IPS-18c (cell line): Measurements from ENCODE around the gene DDX3X.
"Not testable (repeated sequence)": the region's sequence is repeated elsewhere in the genome, so short reads cannot be mapped to it uniquely, and the experiment has no call there.

ENCODE experiments used
- H3K4me3 ChIP-seq: 2 replicates; pipeline ENCODE4 v1.7.0; 2013; ENCODE audit warnings: low read depth, mild to moderate bottlenecking, low read length, moderate library complexity; ENCODE audit not compliant: insufficient read depth
- H3K9me3 ChIP-seq: one replicate; pipeline ENCODE4 v1.6.1; 2013; ENCODE audit warnings: mild to moderate bottlenecking, low read length, moderate library complexity; ENCODE audit not compliant: control insufficient read depth, insufficient read depth

The DDX3X gene

GRCh38 chrX:41333744-41334362, at the start of gene DDX3X:
Gene DDX3X, plus strand, starts transcription at chrX:41334162. Its CDS starts 91 bp downstream, at chrX:41334253.
- Histone ChIP-seq H3K9me3 (peaks cover 2% of the 10 kb centered on the region), H3K4me3 (peak within 1 kb of the TSS; percentile 78)

GRCh38 chrX:41285928-41286327, 48.0 kb upstream of the DDX3X start:
- H3K9me3 ChIP-seq, H3K4me3 ChIP-seq: not testable (repeated sequence)

- H3K4me3 ChIP-seq, result no peak overlapping the region
Measured at GRCh38 chrX:41288641-41289040, 45.3 kb upstream of the DDX3X start.

GRCh38 chrX:41289095-41289494, 44.9 kb upstream of the DDX3X start:
- Histone ChIP-seq H3K9me3 (peaks cover 8% of the 10 kb centered on the region), H3K4me3 (no peak overlapping the region)

More at GRCh38 chrX:41288641-41289040, 45.3 kb upstream of the DDX3X start:
- H3K9me3 ChIP-seq, result peaks cover 8% of the 10 kb centered on the region

- H3K4me3 ChIP-seq, result no peak overlapping the region
- H3K9me3 ChIP-seq, result peaks cover 8% of the 10 kb centered on the region
Measured at GRCh38 chrX:41291309-41291708, 42.7 kb upstream of the DDX3X start.

GRCh38 chrX:41293269-41293668, 40.7 kb upstream of the DDX3X start:
- H3K9me3 ChIP-seq, result peaks cover 6% of the 10 kb centered on the region
- no peak overlapping the region for H3K4me3 ChIP-seq

- Histone ChIP-seq H3K9me3 (peaks cover 3% of the 10 kb centered on the region), H3K4me3 (no peak overlapping the region)
Measured at GRCh38 chrX:41300758-41301437, 33.1 kb upstream of the DDX3X start.

- Histone ChIP-seq H3K9me3 (peaks cover 3% of the 10 kb centered on the region), H3K4me3 (no peak overlapping the region)
Measured at GRCh38 chrX:41301438-41301824, 32.5 kb upstream of the DDX3X start.

- H3K9me3 ChIP-seq, result peaks cover 3% of the 10 kb centered on the region
Measured at GRCh38 chrX:41302370-41302769, 31.6 kb upstream of the DDX3X start.

GRCh38 chrX:41303013-41303412, 30.9 kb upstream of the DDX3X start:
- peaks cover 3% of the 10 kb centered on the region for H3K9me3 ChIP-seq
- no peak overlapping the region for H3K4me3 ChIP-seq

More at GRCh38 chrX:41302370-41302769, 31.6 kb upstream of the DDX3X start:
- no peak overlapping the region; the same call in 1 of the 2 replicates for H3K4me3 ChIP-seq

GRCh38 chrX:41304178-41304577, 29.8 kb upstream of the DDX3X start:
- peaks cover 3% of the 10 kb centered on the region for H3K9me3 ChIP-seq

GRCh38 chrX:41308884-41309647, 24.9 kb upstream of the DDX3X start:
- H3K9me3 ChIP-seq, result peaks cover 4% of the 10 kb centered on the region
- H3K4me3 ChIP-seq, result no peak overlapping the region

More at GRCh38 chrX:41304178-41304577, 29.8 kb upstream of the DDX3X start:
- H3K4me3 ChIP-seq, result no peak overlapping the region

GRCh38 chrX:41312786-41313185, 21.2 kb upstream of the DDX3X start:
- Histone ChIP-seq H3K9me3 (peaks cover 8% of the 10 kb centered on the region), H3K4me3 (no peak overlapping the region)

- H3K9me3 ChIP-seq, result peaks cover 8% of the 10 kb centered on the region
- H3K4me3 ChIP-seq, result no peak overlapping the region
Measured at GRCh38 chrX:41313419-41313818, 20.5 kb upstream of the DDX3X start.

- peaks cover 8% of the 10 kb centered on the region for H3K9me3 ChIP-seq
- H3K4me3 ChIP-seq, result no peak overlapping the region
Measured at GRCh38 chrX:41314204-41314603, 19.8 kb upstream of the DDX3X start.

GRCh38 chrX:41314881-41315280, 19.1 kb upstream of the DDX3X start:
- Histone ChIP-seq H3K4me3 (no peak overlapping the region), H3K9me3 (peaks cover 9% of the 10 kb centered on the region)

- peaks cover 10% of the 10 kb centered on the region for H3K9me3 ChIP-seq
- not testable (repeated sequence) for H3K4me3 ChIP-seq
Measured at GRCh38 chrX:41316266-41316665, 17.7 kb upstream of the DDX3X start.
